Tibial nerve (tissue), 4 donors: ENCODE measurements around the gene NENF. TPM values are rescaled to one million over a fixed set of nuclear protein-coding genes. Genes with fewer than 3 reads are reported as not detected.
"Not testable (repeated sequence)": the region's sequence is repeated elsewhere in the genome, so short reads cannot be mapped to it uniquely, and the experiment has no call there.

Experiments used
- DNase-seq, 2 donors: peaks; one replicate each; pipeline ENCODE4 v3.0.0-alpha.2; 2019; ENCODE audit warnings: low spot score in 2 of 2
- H3K27ac ChIP-seq, 4 donors: fragments of 200-600 bp; sonication (generic) in 3 of 4; one replicate each; pipeline ENCODE4 v1.5.1; 2017 to 2019; ENCODE audit warnings: mild to moderate bottlenecking in 1 of 4
- H3K27me3 ChIP-seq, 2 donors: fragments of 200-600 bp; sonication (generic) in 1 of 2; one replicate each; pipeline versions ENCODE4 v1.5.1 to v1.6.0; 2017 to 2019
- H3K36me3 ChIP-seq, 3 donors: fragments of 200-600 bp; sonication (generic); one replicate each; pipeline ENCODE4 v1.5.1; 2018 to 2019
- H3K4me1 ChIP-seq, 4 donors: fragments of 200-600 bp; sonication (generic) in 3 of 4; one replicate each; pipeline ENCODE4 v1.5.1; 2017 to 2019
- H3K4me3 ChIP-seq, 4 donors: fragments of 200-600 bp; sonication (generic) in 3 of 4; one replicate each; pipeline ENCODE4 v1.5.1; 2017 to 2019; ENCODE audit warnings: mild to moderate bottlenecking in 1 of 4, moderate library complexity in 1 of 4
- H3K9me3 ChIP-seq, 4 donors: fragments of 200-600 bp; sonication (generic) in 3 of 4; one replicate each; pipeline ENCODE4 v1.5.1; 2017 to 2019
- EP300 ChIP-seq, 2 donors: sonication (generic); formaldehyde crosslinking; IDR thresholded peaks; one replicate each; pipeline ENCODE4 v1.6.1; 2017; ENCODE audit warnings: antibody characterized with exemption in 2 of 2, mild to moderate bottlenecking in 1 of 2
- POLR2A ChIP-seq, 2 donors: fragments of 450-650 bp; IDR thresholded peaks; one replicate each; pipeline ENCODE4 v1.6.1; 2017; ENCODE audit warnings: antibody characterized with exemption in 2 of 2, mild to moderate bottlenecking in 2 of 2, moderate library complexity in 2 of 2
- WGBS, 2 donors: methylation state at CpG; one replicate each; pipeline ENCODE4 v1.1.5; 2018; 5-methylcytosine and 5-hydroxymethylcytosine counted together
- total RNA-seq, 4 donors: library from RNA; depleted of rRNA; stranded (reverse); fragments of >200 nt; gene quantifications; one replicate each; pipeline ENCODE4 v1.1.0, GENCODE V29; 2016
- TF ChIP-seq, protein P1 (sequence below), 5 experiments: fragments of 200-600 bp in 3 of 5; fragments of 450-650 bp in 2 of 5; sonication (generic) in 3 of 5; IDR thresholded peaks; one replicate each; pipeline ENCODE4 v1.5.1; 2016 to 2019; ENCODE audit warnings: antibody characterized with exemption in 5 of 5, mild to moderate bottlenecking in 3 of 5, moderate library complexity in 2 of 5

The NENF gene
- total RNA-seq, 4 donors from 2014 or later, result 164 to 211 (median 164) TPM

DNA sequence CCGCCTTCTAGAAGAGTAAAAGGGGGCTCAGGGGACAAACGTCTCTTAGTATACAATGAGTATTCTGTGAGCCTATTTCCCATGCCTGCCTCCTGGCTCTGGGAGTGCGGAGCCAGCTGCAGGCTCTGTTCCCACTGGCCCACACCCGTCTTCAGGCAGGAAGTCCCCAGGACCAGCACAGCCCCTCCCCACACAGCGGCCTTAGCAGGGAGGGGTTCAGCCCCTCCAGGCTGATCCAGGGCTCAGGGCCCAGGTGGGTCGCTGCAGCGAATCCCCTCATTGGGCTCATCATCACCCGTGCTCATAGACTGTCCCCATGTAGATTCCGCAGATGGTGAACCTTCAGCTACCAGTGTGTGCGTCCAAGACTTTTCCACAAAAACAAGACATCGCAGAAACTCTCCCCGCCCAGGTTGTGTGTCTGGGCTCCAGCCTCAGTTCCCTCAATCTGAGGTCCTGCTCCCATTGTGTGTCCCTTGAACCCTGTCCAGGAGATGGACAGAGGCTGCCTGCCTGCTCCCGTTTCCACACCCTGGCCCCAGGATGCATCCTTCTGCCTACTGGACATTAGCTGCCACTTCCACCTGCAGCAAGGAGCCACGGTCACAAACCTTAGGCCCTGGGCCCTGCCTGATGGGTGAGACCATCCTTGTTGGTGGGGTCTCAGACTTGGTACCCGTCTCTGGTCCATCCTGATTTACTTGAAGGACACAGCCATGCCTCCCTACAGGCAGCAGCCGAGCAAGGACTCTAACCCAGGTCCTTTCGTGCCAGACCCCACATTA is 39.4 kb downstream of the NENF start:
- DNase-seq, result no peak
- Histone ChIP-seq H3K4me1 (peaks cover 0 to 31% (median 10%) of the 10 kb centered on the region in 4 donors), H3K27ac (no peak overlapping the region), H3K27me3 (no peaks in the 10 kb centered on the region), H3K36me3 (no peaks in the 10 kb centered on the region), H3K4me3 (no peak overlapping the region), H3K9me3 (no peaks in the 10 kb centered on the region)
- 86 to 92% methylated on average over 16 to 17 of the region's 17 CpGs for WGBS, 2 donors
- TF ChIP-seq POLR2A (IDR thresholded peaks at IDR 0.05), result no peak
- TF ChIP-seq, protein P1, sequence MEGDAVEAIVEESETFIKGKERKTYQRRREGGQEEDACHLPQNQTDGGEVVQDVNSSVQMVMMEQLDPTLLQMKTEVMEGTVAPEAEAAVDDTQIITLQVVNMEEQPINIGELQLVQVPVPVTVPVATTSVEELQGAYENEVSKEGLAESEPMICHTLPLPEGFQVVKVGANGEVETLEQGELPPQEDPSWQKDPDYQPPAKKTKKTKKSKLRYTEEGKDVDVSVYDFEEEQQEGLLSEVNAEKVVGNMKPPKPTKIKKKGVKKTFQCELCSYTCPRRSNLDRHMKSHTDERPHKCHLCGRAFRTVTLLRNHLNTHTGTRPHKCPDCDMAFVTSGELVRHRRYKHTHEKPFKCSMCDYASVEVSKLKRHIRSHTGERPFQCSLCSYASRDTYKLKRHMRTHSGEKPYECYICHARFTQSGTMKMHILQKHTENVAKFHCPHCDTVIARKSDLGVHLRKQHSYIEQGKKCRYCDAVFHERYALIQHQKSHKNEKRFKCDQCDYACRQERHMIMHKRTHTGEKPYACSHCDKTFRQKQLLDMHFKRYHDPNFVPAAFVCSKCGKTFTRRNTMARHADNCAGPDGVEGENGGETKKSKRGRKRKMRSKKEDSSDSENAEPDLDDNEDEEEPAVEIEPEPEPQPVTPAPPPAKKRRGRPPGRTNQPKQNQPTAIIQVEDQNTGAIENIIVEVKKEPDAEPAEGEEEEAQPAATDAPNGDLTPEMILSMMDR (IDR thresholded peaks at IDR 0.05), result no peak
- TF ChIP-seq EP300 (IDR thresholded peaks at IDR 0.05), result no peak

DNA sequence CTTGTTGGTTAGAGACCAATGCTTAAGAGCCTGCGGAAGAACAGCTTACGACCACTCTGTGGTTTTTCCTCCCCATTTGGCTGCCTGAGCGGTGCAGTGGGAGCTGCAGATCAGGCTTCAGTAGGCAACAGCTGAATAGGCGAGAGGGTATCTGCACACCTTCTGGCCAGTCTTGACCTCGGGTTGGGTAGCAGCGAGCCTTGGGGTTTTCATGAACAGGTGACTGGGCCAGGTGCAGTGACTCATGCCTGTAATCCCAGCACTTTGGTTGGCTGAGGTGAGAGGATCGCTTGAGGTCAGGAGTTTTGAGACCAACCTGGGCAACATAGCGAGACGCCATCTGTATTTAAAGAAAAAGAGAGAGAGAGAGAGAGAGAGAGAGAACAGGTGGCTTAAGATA is 41.0 kb downstream of the NENF start:
- H3K4me1 ChIP-seq, result peaks cover 0 to 26% (median 10%) of the 10 kb centered on the region in 4 donors
- DNase-seq, result no peak
- 91 to 95% methylated on average over 9 of the region's 9 CpGs for WGBS, 2 donors
- H3K4me3 ChIP-seq, result no peak overlapping the region
- H3K27me3 ChIP-seq, result no peaks in the 10 kb centered on the region
- TF ChIP-seq EP300 (IDR thresholded peaks at IDR 0.05), result no peak
- TF ChIP-seq, protein P1 (IDR thresholded peaks at IDR 0.05), result no peak
- TF ChIP-seq POLR2A (IDR thresholded peaks at IDR 0.05), result no peak
- H3K36me3 ChIP-seq, result no peaks in the 10 kb centered on the region
- H3K27ac ChIP-seq, result no peak overlapping the region
- no peaks in the 10 kb centered on the region for H3K9me3 ChIP-seq

- TF ChIP-seq EP300 (IDR thresholded peaks at IDR 0.05) (peak in 1 of 2 donors; percentile 12), POLR2A (IDR thresholded peaks at IDR 0.05) (no peak)
- TF ChIP-seq, protein P1 (IDR thresholded peaks at IDR 0.05), result no peak
- no peak overlapping the region for H3K4me3 ChIP-seq
- no peaks in the 10 kb centered on the region for H3K36me3 ChIP-seq
- H3K27ac ChIP-seq, result peak overlapping the region in 2 of 4 donors; percentile 19 to 57
- H3K9me3 ChIP-seq, result no peaks in the 10 kb centered on the region
- 52 to 58% methylated on average over 4 of the region's 4 CpGs for WGBS, 2 donors
- peaks cover 0 to 19% (median 4%) of the 10 kb centered on the region in 4 donors for H3K4me1 ChIP-seq
- DNase-seq, result no peak
- no peaks in the 10 kb centered on the region for H3K27me3 ChIP-seq
Observed at GRCh38 chr1:212475151-212475550, 42.4 kb downstream of the NENF start.

DNA sequence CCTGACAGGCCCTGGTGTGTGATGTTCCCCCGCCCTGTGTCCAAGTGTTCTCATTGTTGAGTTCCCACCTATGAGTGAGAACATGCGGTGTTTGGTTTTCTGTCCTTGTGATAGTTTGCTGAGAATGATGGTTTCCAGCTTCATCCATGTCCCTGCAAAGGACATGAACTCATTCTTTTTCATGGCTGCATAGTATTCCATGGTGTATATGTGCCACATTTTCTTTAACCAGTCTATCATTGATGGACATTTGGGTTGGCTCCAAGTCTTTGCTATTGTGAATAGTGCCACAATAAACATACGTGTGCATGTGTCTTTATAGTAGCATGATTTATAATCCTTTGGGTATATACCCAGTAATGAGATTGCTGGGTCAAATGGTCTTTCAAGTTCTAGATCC is 43.1 kb downstream of the NENF start:
- H3K4me1 ChIP-seq, result peaks cover 0 to 13% (median 2%) of the 10 kb centered on the region in 4 donors
- not testable (repeated sequence) for H3K36me3 ChIP-seq, H3K27ac ChIP-seq, H3K4me3 ChIP-seq, H3K9me3 ChIP-seq, DNase-seq, H3K27me3 ChIP-seq
- 90 to 96% methylated on average over 3 of the region's 3 CpGs for WGBS, 2 donors

GRCh38 chr1:212477014-212477679 is 44.4 kb downstream of the NENF start:
- Histone ChIP-seq H3K9me3 (no peaks in the 10 kb centered on the region), H3K4me3 (no peak overlapping the region), H3K27ac (peak overlapping the region in 1 of 4 donors; percentile 63), H3K36me3 (no peaks in the 10 kb centered on the region), H3K4me1 (peaks cover 0 to 26% (median 7%) of the 10 kb centered on the region in 4 donors), H3K27me3 (no peaks in the 10 kb centered on the region)
- WGBS, 2 donors, result 23 to 30% methylated on average over 12 of the region's 12 CpGs
- DNase-seq, result peak; percentile 70 to 88
- TF ChIP-seq POLR2A (IDR thresholded peaks at IDR 0.05), result no peak
- TF ChIP-seq, protein P1 (IDR thresholded peaks at IDR 0.05), result peak; percentile 84 to 91 (median 86)
- peak; percentile 53 to 83 for TF ChIP-seq EP300 (IDR thresholded peaks at IDR 0.05)
